ENCODE results near the gene PPP2R3A. TPM values are rescaled to one million over a fixed set of nuclear protein-coding genes. Genes with fewer than 3 reads are reported as not detected.
A peak's percentile ranks its signal among the peaks of the same experiment; 100 is the strongest.

PPP2R3A gene
- total and polyA plus RNA-seq, 9 of the 15 experiments (the other 6 are each of a cell fraction or from before 2014, with no cell fraction given): 0.10 to 0.50 (median 0.24) TPM

- DNase-seq (ENCODE audit: extremely low read depth in 1 of 4, low spot score in 3 of 4) (peak; percentile 90 to 97 (median 94)), FAIRE-seq (peak; percentile 96), ATAC-seq (peak; percentile 78)
- Histone ChIP-seq H3K79me2 (ENCODE audit: control insufficient read depth, insufficient read depth, low read length) (peaks cover 52% of the 10 kb centered on the region), H2AFZ (ENCODE audit: low read depth, low read length) (peak overlapping the region; percentile 95), H3K4me3 (peak overlapping the region; percentile 76), H3K4me1 (replicated peaks in 1 of 2; ENCODE audit: control insufficient read depth in 2 of 2, insufficient read depth in 2 of 2, low read length in 2 of 2) (peaks cover 3 to 12% of the 10 kb centered on the region in 2 experiments; a peak in 4 of 5 replicates), H3K9me3 (replicated peaks; ENCODE audit: control insufficient read depth, insufficient read depth, low read depth, low read length) (no peaks in the 10 kb centered on the region), H3K9me1 (ENCODE audit: control insufficient read depth, insufficient read depth, low read length) (no peaks in the 10 kb centered on the region), H3K9ac (ENCODE audit: insufficient read depth in 1 of 2, low read depth in 2 of 2, low read length in 2 of 2) (peak overlapping the region; percentile 89 to 98), H3K36me3 (ENCODE audit: control insufficient read depth, insufficient read depth, low read length) (peaks cover 9% of the 10 kb centered on the region; the same call in 2 of the 3 replicates), H4K20me1 (replicated peaks; ENCODE audit: control insufficient read depth, insufficient read depth, low read length) (peaks cover 36% of the 10 kb centered on the region), H3K4me2 (ENCODE audit: insufficient read depth, low read length) (peak overlapping the region; percentile 87), H3K27me3 (ENCODE audit: control insufficient read depth in 2 of 2, insufficient read depth in 2 of 2, low read length in 2 of 2) (no peaks in the 10 kb centered on the region), H3K27ac (ENCODE audit: extremely low read depth, low read depth, low read length) (peak overlapping the region; percentile 99)
- ChIA-PET POLR2A (interaction anchor here (0.6 to 3.8 kb wide), 15 partner anchors 9 to 556 kb away, joined by 3 to 21 read pairs (median 4); partner anchors contain the start of gene STAG1), CTCF (ENCODE audit: low intra/inter-chr PET ratio) (no interaction called here)
- in situ Hi-C loops (cut with MboI) (no loop called here), intact Hi-C loops (cut with micrococcal nuclease) (loop anchor here (2.0 to 5.0 kb wide), 2 partner anchors 54 to 119 kb away; partner anchors contain the start of gene PCCB)
- no TSS peak for BruUV-seq (replicated peaks)
- WGBS (ENCODE audit: insufficient coverage, low coverage, missing lambda C conversion rate): under 1% methylated on average over 38 of the region's 64 CpGs
- TF ChIP-seq SNAPC5 (CRISPR knock-in tag; IDR thresholded peaks at IDR 0.05) (no peak), ZNF707 (CRISPR knock-in tag; conservative IDR thresholded peaks at IDR 0.05) (no peak), MAZ (CRISPR knock-in tag; conservative IDR thresholded peaks at IDR 0.05 in 1 of 2, IDR thresholded peaks at IDR 0.05 in 1 of 2) (peak; percentile 23 to 64), RFX5 (IDR thresholded peaks at IDR 0.05; ENCODE audit: low read depth, low read length) (no peak), SIX5 (IDR thresholded peaks at IDR 0.05; ENCODE audit: borderline replicate concordance in 1 of 2, insufficient read depth in 1 of 2, low read depth in 1 of 2, low read length in 2 of 2) (no peak), MCM2 (IDR thresholded peaks at IDR 0.05; ENCODE audit: low read depth) (no peak), ZSCAN32 (CRISPR knock-in tag; IDR thresholded peaks at IDR 0.05) (no peak), PHF21A (IDR thresholded peaks at IDR 0.05; ENCODE audit: borderline replicate concordance, low read depth) (no peak), BCLAF1 (IDR thresholded peaks at IDR 0.05; ENCODE audit: borderline replicate concordance in 1 of 2, control insufficient read depth in 1 of 2, low read depth in 2 of 2, low read length in 1 of 2) (peak in 1 of 2 experiments; percentile 59; a peak in 1 of 4 replicates), ZBTB11 (CRISPR knock-in tag; IDR thresholded peaks at IDR 0.05) (no peak)
Observed at GRCh38 chr3:136196401-136197158, 231.1 kb downstream of the PPP2R3A start.

Measured in K562 (cell line).